GM19397 (cell line): Measurements from ENCODE around the gene LRP1.

Source experiments
- ATAC-seq: cut with Tn5 transposase; IDR thresholded peaks from one replicate; pipeline ENCODE4 v1.9.1; 2021; ENCODE audit warnings: mild to moderate bottlenecking, moderate library complexity; ENCODE audit not compliant: unreplicated experiment

Gene LRP1

DNA sequence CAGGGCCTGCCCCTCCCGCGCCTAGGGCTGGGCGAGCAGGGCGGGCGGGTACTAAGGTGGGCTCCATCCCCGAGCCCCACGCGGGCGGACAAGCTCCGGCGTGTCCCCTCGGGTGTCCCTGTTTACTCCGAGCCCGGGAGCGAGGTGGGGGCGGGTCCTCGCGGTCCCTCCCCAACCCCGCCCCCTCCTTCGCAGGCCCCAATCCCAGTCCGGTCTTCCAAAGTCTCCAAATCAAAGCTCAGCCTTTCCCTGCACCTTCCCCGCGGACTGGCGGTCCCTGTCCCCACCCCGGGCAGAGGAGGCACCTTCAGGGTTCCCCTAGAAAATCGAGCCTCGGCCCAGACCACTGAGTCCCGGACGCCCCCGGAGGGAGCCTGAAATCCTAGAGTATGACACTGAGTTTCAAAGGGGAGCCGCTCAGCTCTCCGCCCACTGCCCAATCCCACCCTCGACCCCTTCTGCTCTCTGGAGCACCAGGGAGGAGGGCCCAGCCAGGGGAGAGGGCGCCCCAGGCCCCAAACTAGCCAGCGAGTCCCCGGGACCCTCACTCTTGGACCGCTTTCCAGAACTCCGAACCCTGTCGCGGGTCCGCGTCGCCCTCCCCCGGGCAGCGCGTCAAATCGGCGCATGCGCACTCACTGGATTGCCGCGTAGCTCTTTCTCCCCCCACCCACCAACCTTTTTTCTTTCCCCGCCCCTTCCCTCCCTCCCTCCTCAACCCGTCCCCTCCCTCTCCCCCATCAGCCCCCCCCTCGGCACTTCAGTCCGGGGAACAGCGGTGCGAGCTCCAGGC is at the start of gene LRP1:
Gene LRP1, plus strand, starts transcription at position 758 of the 793 bp plus-strand sequence. CDS start 482 bp downstream, outside the sequence.
- no peak for ATAC-seq

DNA sequence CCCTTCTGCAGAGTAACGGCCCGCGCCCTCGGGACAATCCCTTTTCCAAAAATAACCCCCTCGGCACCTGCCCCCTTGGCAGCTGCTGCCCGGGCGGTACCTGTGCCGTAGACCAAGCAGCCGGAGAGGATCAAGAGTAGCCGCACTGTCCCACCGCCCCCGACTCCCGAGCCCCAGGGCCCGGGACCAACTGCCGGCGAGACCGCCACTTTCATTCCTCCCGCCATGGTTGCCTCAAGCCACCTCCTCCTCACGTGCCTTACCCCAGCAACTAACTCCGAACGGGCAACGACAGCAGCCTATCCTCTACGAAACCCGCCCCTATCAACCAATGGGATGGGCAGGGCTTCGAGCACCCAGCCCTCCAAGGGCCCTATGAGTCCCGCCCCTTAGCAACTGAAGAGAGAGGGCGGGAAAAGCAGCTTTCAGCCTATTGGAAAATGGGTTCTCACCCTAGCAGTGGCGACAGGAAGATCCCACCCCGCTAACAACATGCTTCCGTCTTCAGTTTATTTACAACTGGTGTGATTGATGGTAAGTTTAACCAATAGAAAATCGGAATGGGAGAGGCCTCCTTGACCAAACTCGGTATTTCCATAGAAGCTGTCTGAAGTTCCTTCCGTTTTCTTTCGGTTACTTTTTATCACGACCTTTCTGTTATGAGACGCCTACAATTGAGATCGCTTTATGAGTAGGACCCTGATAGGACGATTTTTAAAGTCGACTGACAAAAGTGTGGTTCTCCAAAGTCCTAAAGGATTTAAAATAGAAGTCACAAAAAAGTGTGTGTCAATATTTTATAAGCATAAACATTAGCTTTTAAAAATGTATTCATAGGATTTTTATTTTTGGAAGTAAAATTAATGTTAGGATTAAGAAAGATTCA is 49.5 kb upstream of the LRP1 start, which contains the start of gene NEMP1:
Gene NEMP1, minus strand, starts transcription at position 273 of the 886 bp plus-strand sequence. Its CDS starts 46 bp downstream, at position 227.
- peak; percentile 95 for ATAC-seq

DNA sequence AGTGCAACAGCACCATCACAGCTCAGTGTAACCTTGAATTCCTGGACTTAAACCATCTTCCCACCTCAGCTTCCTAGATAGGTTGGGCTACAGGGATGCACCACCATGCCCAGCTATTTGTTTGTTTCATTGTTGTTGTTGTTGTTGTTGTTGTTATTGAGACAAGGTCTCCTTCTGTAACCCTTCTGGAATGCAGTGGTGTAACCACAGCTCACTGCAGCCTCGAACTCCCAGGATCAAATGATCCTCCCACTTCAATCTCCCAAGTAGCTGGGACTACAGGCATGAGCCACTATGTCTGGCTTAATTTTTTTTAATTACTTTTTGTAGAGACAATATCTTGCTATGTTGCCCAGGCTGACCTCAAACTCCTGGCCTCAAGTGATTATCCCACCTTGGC is 48.5 kb upstream of the LRP1 start:
- no peak for ATAC-seq

DNA sequence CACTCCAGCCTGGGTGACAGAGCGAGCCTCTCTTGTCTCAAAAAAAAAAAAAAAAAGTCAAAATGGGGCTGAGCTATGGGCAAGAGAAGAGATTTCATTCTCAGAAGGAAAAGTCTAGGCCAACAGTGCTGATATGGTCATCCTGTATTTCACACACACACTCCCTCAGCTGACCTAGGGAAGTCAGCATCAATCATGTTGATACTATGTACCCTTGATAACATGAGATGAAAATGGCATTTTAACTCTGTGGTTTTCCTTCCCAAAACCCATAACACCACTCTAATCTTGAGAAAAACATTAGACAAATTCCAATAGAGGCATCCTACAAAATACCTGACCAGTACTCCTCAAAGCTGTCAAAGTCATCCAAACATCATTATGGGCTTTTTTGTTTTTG is 47.4 kb upstream of the LRP1 start:
- ATAC-seq: no peak

DNA sequence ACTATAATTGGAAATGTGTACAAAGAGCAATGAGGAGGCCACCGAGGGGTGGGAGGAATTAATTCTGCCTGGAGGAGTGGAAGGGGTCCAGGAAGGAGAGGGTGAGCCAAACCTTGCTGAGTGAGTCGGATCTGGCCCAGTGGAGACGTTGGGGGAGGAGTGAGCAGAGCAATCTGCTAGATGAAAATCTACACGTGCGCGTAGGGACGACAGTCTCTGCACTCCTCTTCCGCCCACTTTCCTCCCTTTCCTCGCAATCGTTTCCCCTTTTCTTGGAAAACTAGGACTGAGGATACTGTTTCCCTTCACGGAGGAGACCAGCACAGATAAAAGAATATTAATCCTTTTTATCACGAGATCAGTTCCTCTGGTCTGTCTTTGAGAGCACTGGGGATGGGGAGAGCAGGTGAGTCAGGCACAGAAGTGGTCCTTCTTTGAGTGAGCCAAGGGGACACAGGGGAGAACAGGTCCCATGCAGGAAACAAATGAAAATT is 42.2 kb upstream of the LRP1 start:
- ATAC-seq: no peak

DNA sequence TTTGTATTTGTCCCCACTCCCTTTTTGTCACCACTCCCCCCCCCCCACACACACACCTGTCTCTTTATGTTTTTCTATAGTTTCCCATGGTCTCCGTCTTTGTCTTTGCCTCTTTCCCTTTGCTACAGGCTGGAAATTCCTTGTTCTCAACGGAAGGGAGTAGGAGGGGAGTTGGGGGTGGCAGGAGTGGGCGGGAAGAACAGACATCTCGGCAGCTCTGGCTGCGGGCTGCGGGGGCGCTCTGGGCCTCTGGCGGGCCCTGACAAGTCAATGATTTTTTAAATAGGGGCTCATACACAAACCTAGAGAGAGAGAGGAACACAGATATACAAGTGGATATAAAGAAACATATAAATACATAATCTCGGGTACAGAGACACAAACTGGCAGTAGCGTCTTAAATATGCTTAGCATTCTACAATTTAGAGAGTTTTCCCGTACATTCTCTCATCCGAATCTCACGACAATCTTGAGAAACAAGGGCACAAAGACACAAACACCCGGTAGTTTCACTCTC is 41.7 kb upstream of the LRP1 start:
- no peak for ATAC-seq

DNA sequence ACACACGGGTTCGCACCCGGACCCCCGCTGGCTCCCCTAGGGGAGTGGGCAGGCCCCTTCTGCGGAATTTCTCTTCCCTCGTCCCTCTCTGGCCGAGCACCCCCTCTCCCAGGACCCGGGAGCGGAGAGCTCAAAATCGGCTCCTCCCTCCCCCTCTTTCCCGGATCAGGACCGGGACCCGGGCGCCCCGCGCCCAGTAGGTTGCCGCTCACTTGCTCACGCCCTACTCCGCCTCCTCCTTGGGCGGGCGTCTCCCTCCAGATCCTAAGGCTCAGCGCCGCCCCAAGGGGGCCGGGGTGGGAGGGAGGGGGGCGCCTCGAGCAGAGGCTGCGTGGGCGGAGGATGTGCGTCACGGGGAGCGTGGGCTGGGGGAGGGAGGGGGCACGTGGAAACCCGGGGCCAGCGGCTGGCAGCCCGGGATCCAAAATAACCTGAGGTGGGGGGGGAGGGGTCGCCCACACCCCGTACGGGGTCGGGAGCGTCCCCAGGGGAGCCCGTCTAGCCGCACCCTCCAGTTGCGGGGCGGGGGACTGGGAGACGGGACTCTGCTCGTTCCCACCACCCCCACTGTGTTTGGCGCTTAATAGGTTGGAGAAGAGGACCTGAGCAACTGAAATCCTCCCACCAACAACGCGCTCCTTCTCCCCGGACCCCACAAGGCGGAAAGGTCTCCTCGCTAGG is 41.1 kb upstream of the LRP1 start:
- peak; percentile 28 for ATAC-seq

DNA sequence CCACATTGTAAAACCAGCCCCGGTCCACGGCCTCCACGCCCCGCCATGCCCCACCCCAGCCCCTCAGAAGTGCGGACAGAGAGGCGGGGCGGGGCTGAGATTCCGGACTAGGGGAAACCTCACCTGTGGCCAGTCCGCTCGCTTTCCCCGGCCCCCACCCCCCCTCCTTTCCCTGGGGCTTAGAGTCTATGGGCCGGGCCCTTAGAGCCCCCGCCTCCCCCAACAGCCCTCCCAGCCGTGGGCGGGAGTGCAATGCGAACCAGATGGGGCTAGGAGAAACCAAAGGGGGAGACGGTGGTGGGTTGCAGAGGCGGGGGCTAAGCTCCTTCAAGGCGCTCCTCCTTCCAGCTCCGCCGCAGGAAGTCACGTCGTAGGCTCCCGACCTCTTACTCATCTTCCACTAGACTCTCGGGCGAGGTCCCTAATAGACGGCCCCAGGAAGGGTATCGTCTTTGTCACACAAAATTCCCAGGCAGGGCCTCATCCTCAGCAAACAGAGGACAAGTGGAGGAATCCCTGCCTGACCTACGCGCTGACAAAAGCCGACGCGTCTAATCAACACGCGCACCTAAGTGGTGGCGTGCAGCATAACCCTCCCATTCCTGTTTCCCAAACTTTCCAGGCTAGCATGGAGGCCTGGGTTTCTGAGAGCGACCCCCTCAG is 40.5 kb upstream of the LRP1 start:
- ATAC-seq: peak; percentile 25

DNA sequence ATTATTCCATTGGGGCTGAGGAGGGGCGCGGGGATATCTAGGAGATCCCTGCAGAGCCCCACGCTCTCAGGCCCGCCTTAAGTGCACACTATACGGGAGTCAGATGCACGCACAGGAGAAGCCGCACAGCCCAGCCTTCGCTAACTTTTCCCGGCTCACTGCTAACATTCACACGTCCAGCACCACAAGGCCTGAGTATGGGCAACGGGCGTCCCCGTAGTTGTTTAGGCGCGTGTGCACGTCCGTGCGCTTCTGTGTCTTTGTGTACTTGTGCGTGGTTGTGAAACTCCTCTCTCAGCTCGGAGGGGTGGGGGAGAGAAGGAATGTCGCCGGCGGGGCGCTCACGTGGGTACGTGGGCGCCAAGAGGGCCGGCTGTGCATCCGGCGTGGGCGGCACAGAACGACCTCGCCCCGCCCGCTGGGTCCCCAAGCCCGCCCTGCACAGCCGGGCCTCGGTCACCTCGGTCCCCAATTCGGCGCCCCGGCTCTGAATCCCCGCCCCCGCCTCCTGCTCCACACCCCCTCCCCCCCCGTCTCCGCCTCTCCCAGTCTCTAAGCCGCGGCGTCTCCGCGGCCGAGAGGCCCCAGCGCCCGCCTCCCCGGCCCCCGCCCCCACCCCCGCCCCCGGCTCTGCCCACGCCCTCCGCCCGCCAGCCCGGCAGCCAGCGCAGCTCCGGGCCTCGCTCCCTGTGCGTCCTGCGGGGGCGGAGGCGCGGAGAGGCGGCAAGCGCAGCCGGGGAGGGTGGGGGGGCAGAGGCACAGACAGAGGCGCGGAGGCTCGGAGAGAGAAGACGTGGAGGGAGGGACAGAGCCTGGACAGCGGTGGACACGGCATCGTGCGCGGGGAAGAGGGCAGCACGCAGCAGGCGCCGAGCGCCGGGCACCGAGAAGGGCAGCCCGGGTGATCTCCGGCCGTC is 39.7 kb upstream of the LRP1 start, which contains the start of gene NAB2:
Gene NAB2, plus strand, starts transcription at position 761 of the 917 bp plus-strand sequence. CDS start 158 bp downstream, outside the sequence.
- peak; percentile 66 for ATAC-seq

DNA sequence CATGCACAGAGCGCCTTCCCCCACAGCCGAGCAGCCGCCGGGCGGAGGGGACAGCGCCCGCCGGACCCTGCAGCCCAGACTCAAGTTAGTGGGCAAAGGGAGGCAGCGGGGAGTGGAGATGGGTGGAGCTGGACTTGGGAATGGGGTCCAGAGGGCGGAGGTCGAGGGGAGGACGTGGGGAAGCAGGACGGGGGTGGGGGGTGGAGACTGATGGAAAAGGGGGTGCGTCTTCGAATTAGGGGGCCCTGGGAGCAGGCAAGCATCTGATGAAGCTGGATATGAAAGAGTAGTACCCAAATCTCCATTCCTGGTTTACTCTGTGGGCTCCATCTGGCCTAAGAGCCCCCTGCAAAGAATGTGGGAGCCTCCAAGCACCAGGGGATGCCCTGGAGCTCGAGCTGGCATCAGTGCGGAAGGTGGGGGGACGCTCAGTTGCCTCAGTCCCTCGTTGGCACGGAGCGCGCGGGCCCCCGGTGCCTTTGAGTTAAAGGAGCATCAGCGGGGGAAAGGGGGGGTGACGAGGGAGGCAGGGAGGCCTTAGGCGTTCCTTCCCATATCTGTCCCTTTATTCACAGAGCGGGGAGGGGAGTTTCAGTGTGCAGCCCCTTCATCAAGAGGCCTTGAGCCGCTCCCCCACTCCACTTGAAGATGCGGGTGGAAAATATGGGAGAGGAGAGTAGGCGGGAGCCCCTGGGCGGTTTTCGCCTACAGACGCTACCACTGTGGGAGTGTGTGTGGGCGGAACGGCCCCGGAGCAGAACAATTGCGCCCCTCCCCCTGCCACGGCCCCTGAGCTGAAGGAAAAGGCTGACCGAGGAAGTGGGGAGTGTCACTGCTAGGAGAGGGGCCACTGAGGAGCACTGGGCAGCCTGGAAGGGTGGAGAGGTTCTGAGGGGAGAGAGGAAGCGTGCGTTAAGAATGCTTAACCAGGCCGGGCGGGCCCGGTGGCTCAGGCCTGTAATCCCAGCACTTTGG is 38.7 kb upstream of the LRP1 start:
- no peak for ATAC-seq

DNA sequence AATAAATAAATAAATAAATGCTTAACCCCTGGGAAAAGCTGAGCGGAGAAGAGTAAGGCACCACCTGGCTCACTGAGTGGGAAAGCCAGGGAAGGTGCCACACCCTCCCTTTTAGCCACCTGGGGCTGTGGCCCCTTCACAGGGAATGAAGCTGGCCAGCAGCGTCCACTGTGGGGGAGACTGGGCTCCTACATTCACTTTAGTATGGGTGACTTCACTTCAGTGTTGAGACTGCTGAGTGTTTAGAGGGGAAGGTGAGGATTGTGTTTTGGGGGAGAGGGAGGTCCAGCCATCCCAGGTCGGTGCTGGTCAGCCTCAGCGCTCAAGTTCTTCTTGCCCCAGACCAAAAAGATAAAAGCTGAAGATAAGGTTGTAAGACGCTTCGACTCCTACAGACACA is 37.8 kb upstream of the LRP1 start:
- ATAC-seq: no peak

DNA sequence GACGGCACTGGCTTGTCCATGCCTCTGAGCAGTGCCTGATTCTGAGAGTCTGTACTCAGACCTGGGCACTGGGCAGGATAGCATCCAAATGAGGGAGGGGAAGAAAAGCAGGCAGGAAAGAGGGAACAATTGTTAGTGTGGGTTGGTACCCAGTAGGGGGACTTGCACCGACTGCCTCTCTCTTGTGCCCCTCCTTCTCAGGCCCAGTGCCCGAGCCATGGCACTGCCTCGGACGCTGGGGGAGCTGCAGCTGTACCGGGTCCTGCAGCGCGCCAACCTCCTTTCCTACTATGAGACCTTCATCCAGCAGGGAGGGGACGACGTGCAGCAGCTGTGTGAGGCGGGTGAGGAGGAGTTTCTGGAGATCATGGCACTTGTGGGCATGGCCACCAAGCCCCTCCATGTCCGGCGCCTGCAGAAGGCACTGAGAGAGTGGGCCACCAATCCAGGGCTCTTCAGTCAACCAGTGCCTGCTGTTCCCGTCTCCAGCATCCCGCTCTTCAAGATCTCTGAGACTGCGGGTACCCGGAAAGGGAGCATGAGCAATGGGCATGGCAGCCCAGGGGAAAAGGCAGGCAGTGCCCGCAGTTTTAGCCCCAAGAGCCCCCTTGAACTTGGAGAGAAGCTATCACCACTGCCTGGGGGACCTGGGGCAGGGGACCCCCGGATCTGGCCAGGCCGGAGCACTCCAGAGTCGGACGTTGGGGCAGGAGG is 37.2 kb upstream of the LRP1 start:
- ATAC-seq: no peak

DNA sequence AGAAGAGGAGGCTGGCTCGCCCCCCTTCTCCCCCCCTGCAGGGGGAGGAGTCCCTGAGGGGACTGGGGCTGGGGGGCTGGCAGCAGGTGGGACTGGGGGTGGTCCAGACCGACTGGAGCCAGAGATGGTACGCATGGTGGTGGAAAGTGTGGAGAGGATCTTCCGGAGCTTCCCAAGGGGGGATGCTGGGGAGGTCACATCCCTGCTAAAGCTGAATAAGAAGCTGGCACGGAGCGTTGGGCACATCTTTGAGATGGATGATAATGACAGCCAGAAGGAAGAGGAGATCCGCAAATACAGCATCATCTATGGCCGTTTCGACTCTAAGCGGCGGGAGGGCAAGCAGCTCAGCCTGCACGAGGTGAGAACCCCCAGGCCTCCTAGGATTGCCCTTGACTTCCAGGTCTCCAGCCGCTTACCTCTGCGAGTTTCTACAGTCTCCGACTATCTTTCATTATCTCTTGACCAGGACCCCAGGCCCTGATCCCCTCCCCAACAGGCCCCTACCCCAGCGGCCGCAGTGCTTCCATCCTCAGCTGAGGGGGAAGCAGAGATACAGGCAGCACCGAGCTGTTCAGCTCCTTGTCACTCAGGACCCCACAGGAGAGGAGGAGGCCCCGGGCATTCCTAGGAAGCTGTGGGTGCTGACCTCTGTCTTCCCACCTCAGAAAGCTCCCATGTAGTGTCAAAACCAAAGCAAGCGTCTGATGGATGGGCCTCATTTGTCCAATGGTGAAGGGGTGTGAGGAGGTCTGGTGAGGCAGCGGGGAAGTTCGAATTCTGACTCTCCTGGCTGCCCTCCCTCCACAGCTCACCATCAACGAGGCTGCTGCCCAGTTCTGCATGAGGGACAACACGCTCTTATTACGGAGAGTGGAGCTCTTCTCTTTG is 36.4 kb upstream of the LRP1 start:
- ATAC-seq: no peak

DNA sequence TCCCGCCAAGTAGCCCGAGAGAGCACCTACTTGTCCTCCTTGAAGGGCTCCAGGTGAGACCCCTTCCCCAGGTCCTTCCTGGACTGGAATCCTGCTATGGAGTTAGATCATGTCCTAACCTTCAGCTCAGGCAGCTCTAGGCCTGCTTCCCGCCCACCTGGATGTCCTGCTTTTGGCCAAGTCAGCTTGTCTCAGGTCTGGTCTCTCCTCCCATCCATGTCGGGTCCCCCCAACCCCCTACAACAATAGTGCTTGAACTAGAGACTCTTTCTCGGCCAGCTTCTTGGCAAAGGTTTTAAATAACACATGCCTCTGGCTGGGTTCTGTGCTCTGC is 35.8 kb upstream of the LRP1 start:
- no peak for ATAC-seq

DNA sequence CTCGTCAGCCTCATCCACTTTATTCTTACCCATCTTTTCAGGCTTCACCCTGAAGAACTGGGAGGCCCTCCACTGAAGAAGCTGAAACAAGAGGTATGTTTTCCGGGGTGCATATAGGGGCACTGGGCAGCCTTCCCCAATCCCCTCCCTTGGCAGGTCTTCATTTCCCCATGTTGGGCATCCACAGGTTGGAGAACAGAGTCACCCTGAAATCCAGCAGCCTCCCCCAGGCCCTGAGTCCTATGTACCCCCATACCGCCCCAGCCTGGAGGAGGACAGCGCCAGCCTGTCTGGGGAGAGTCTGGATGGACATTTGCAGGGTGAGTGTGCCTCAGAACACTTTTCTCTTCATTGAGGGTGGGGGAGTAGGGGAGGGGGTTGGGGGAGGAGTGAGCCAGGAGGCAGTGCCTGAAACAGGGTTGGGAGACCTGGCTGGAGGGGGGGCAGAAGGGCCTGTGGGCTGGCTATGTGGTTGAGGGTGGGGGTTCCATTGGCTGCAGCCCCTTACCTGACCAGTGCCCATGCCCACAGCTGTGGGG is 35.3 kb upstream of the LRP1 start:
- no peak for ATAC-seq
